OCI-LY1 (cell line): ENCODE measurements around the gene RHOBTB3.

Source experiments
- H2AFZ ChIP-seq: fragments of 200-600 bp; sonication (generic), shearing (Covaris generic); 2 replicates; pipeline ENCODE4 v1.6.0; 2014; ENCODE audit warnings: antibody characterized with exemption, mild to moderate bottlenecking, low read length
- H3F3A ChIP-seq: fragments of 200-600 bp; sonication (generic), shearing (Covaris generic); 2 replicates; pipeline ENCODE4 v1.6.0; 2014; ENCODE audit warnings: mild to moderate bottlenecking, antibody characterized with exemption, low read length, moderate library complexity; ENCODE audit not compliant: insufficient read depth
- H3K27ac ChIP-seq: fragments of 200-600 bp; sonication (generic); 2 replicates; pipeline ENCODE4 v1.5.1; 2014; ENCODE audit warnings: low read length, mixed run types, mild to moderate bottlenecking, low read depth; ENCODE audit not compliant: poor library complexity, severe bottlenecking
- H3K27me3 ChIP-seq: fragments of 200-600 bp; sonication (generic); 2 replicates; pipeline ENCODE4 v1.6.0; 2014; ENCODE audit warnings: antibody characterized with exemption, mild to moderate bottlenecking, low read length, moderate library complexity; ENCODE audit not compliant: insufficient read depth
- H3K36me3 ChIP-seq: fragments of 200-600 bp; sonication (generic); 2 replicates; pipeline ENCODE4 v1.6.1; 2014; ENCODE audit warnings: mild to moderate bottlenecking, antibody characterized with exemption, low read length, moderate library complexity, mixed read lengths; ENCODE audit not compliant: insufficient read depth
- H3K4me1 ChIP-seq: fragments of 200-600 bp; sonication (generic); 2 replicates; pipeline ENCODE4 v1.5.1; 2014; ENCODE audit warnings: mild to moderate bottlenecking, low read length, moderate library complexity; ENCODE audit not compliant: insufficient read depth, severe bottlenecking
- H3K4me2 ChIP-seq: fragments of 200-600 bp; sonication (generic), shearing (Covaris generic); 2 replicates; pipeline ENCODE4 v1.6.1; 2014; ENCODE audit warnings: low read length
- H3K4me3 ChIP-seq: fragments of 200-600 bp; sonication (generic); 2 replicates; pipeline ENCODE4 v1.5.1; 2014; ENCODE audit warnings: low read length, low read depth, mild to moderate bottlenecking, mixed read lengths; ENCODE audit not compliant: poor library complexity, severe bottlenecking
- H3K79me2 ChIP-seq: fragments of 200-600 bp; shearing (Covaris generic); 2 replicates; pipeline ENCODE4 v1.6.1; 2016; ENCODE audit warnings: mixed run types, low read length, mixed read lengths; ENCODE audit not compliant: insufficient read depth
- H3K9ac ChIP-seq: fragments of 200-600 bp; sonication (generic), shearing (Covaris generic); 2 replicates; pipeline ENCODE4 v1.6.1; 2014; ENCODE audit warnings: mild to moderate bottlenecking, low read length, mixed read lengths
- H3K9me2 ChIP-seq: fragments of 200-600 bp; sonication (generic), shearing (Covaris generic); 2 replicates; pipeline ENCODE4 v1.6.1; 2014; ENCODE audit warnings: low read depth, mild to moderate bottlenecking, low read length, mixed read lengths
- H3K9me3 ChIP-seq: fragments of 200-600 bp; shearing (Covaris generic); 2 replicates; pipeline ENCODE4 v1.6.1; 2014; ENCODE audit warnings: low read length, mixed read lengths
- H4K20me1 ChIP-seq: fragments of 200-600 bp; sonication (generic), shearing (Covaris generic); 2 replicates; pipeline ENCODE4 v1.6.0; 2016; ENCODE audit warnings: mild to moderate bottlenecking, low read length; ENCODE audit not compliant: insufficient read depth
- EZH2 ChIP-seq: fragments of 200-600 bp; sonication (generic), shearing (Covaris generic); IDR thresholded peaks from 2 replicates; pipeline ENCODE4 v1.8.0; 2017; ENCODE audit warnings: borderline replicate concordance, mixed run types, mild to moderate bottlenecking, antibody characterized with exemption, low read length, moderate library complexity, mixed read lengths
- TF ChIP-seq, protein P1 (sequence below): fragments of 200-600 bp; sonication (generic), shearing (Covaris generic); IDR thresholded peaks from 2 replicates; pipeline ENCODE4 v1.5.1; 2017; ENCODE audit warnings: mild to moderate bottlenecking, antibody characterized with exemption, low read length, moderate library complexity, mixed read lengths

RHOBTB3 gene

DNA sequence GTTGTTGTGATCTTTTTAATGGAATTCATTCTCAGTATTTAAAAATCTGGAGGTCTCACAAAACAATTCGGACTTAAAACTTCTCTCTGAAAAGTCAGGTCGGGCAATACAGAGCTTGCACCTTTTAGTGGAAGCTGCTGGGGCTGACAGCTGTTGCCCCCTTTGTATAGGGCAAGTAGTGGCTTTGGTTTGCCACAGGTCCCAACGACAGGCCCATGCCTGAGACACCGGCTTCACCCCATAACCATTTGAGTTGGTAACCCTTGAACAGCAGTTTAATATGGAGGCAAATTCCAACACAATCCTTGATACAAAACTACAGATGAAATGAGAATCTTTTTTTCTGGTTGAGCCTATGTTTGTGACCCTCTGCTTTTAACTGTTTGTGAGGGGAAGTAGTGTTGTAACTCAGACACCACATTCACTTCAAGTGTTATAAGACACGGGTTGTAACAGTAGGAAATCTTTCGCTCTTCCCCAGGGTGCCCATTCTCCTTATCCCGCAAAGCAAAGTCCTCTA lies 92.1 kb downstream of the RHOBTB3 start:
- no peaks in the 10 kb centered on the region for H3K9me3 ChIP-seq
- peak overlapping the region; percentile 82 for H3K4me2 ChIP-seq
- H3K27ac ChIP-seq = peak overlapping the region; percentile 83
- no peaks in the 10 kb centered on the region for H3K36me3 ChIP-seq
- H3K4me3 ChIP-seq = peak overlapping the region; percentile 92
- H3F3A ChIP-seq = no peaks in the 10 kb centered on the region
- H3K27me3 ChIP-seq = no peaks in the 10 kb centered on the region
- H3K9me2 ChIP-seq = no peaks in the 10 kb centered on the region
- TF ChIP-seq, protein P1, sequence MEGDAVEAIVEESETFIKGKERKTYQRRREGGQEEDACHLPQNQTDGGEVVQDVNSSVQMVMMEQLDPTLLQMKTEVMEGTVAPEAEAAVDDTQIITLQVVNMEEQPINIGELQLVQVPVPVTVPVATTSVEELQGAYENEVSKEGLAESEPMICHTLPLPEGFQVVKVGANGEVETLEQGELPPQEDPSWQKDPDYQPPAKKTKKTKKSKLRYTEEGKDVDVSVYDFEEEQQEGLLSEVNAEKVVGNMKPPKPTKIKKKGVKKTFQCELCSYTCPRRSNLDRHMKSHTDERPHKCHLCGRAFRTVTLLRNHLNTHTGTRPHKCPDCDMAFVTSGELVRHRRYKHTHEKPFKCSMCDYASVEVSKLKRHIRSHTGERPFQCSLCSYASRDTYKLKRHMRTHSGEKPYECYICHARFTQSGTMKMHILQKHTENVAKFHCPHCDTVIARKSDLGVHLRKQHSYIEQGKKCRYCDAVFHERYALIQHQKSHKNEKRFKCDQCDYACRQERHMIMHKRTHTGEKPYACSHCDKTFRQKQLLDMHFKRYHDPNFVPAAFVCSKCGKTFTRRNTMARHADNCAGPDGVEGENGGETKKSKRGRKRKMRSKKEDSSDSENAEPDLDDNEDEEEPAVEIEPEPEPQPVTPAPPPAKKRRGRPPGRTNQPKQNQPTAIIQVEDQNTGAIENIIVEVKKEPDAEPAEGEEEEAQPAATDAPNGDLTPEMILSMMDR = no peak
- no peak for TF ChIP-seq EZH2
- H4K20me1 ChIP-seq = no peaks in the 10 kb centered on the region
- H2AFZ ChIP-seq = 0 out of 2 replicates have a peak overlapping the region, but pooled peaks have one; percentile 66
- H3K9ac ChIP-seq = peak overlapping the region; percentile 83
- peaks cover 60% of the 10 kb centered on the region for H3K4me1 ChIP-seq
- H3K79me2 ChIP-seq = no peaks in the 10 kb centered on the region

GRCh38 chr5:95823738-95824609 lies 92.8 kb downstream of the RHOBTB3 start:
- H3K4me1 ChIP-seq = peaks cover 53% of the 10 kb centered on the region
- no peaks in the 10 kb centered on the region for H3K79me2 ChIP-seq
- H3K27ac ChIP-seq = peak overlapping the region; percentile 83
- peak overlapping the region; percentile 92 for H3K4me3 ChIP-seq
- H3K4me2 ChIP-seq = peak overlapping the region; percentile 82
- H3F3A ChIP-seq = no peaks in the 10 kb centered on the region
- H3K9me2 ChIP-seq = no peaks in the 10 kb centered on the region
- H3K27me3 ChIP-seq = no peaks in the 10 kb centered on the region
- no peaks in the 10 kb centered on the region for H4K20me1 ChIP-seq
- TF ChIP-seq EZH2 = no peak
- H3K9ac ChIP-seq = peak overlapping the region; percentile 83; the same call in 1 of the 2 replicates
- H3K9me3 ChIP-seq = no peaks in the 10 kb centered on the region
- H3K36me3 ChIP-seq = no peaks in the 10 kb centered on the region
- H2AFZ ChIP-seq = no peak overlapping the region

DNA sequence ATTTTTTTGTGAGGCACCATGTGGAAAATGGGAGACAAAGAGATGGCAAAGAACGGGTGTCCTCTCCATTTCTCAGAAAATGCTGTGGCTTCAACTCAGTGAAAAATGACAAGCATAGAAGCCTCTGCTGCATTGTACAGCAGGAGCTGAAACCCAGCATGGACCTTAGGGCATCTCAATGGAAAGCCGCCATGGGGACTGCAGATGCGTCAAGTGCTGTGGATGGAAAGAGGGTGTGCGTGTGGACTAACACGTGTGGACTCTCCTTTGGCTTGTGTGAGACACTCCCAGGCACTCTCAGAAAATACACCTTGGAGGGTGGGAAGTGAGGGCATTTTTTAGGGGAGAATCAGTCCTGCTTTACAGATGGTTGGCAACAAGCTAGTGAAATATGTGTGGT lies 93.6 kb downstream of the RHOBTB3 start:
- TF ChIP-seq EZH2 = no peak
- TF ChIP-seq, protein P1 = no peak
- Histone ChIP-seq H3K27ac (peak overlapping the region; percentile 83), H3K36me3 (no peaks in the 10 kb centered on the region), H3K9me3 (no peaks in the 10 kb centered on the region), H3K79me2 (no peaks in the 10 kb centered on the region), H3K27me3 (no peaks in the 10 kb centered on the region), H3K4me1 (peaks cover 47% of the 10 kb centered on the region), H3K4me3 (no peak overlapping the region), H2AFZ (no peak overlapping the region), H4K20me1 (no peaks in the 10 kb centered on the region), H3K4me2 (no peak overlapping the region), H3K9me2 (no peaks in the 10 kb centered on the region), H3F3A (no peaks in the 10 kb centered on the region), H3K9ac (no peak overlapping the region)
